Stimulated activated CD4-positive, alpha-beta T cell treated with anti-CD3 and anti-CD28 coated beads, Interleukin-4, amount 100 ng/mL, for 24 hours (primary cell): ENCODE results near the gene AP1M1.
"Not testable (repeated sequence)": the region's sequence is repeated elsewhere in the genome, so short reads cannot be mapped to it uniquely, and the experiment has no call there.

Experiments used
- DNase-seq: peaks from one replicate; pipeline ENCODE4 v3.0.0-alpha.2; 2020

The AP1M1 gene

GRCh38 chr19:16197622-16198369, at the start of gene AP1M1:
Gene AP1M1, plus strand, starts transcription at chr19:16197911. Its CDS starts 116 bp downstream, at chr19:16198027.
- peak; percentile 98 for DNase-seq

- no peak for DNase-seq
Measured at GRCh38 chr19:16148443-16149229, 49.1 kb upstream of the AP1M1 start.

GRCh38 chr19:16153582-16154336, 44.0 kb upstream of the AP1M1 start:
- no peak for DNase-seq

- DNase-seq: no peak
Measured at GRCh38 chr19:16154557-16154956, 43.2 kb upstream of the AP1M1 start.

GRCh38 chr19:16155128-16155527, 42.6 kb upstream of the AP1M1 start:
- DNase-seq: no peak

- DNase-seq: no peak
Measured at GRCh38 chr19:16156904-16157303, 40.8 kb upstream of the AP1M1 start.

GRCh38 chr19:16157601-16158000, 40.1 kb upstream of the AP1M1 start:
- no peak for DNase-seq

GRCh38 chr19:16159655-16160054, 38.1 kb upstream of the AP1M1 start:
- DNase-seq: no peak

GRCh38 chr19:16160445-16160942, 37.2 kb upstream of the AP1M1 start:
- no peak for DNase-seq

GRCh38 chr19:16160943-16161560, 36.7 kb upstream of the AP1M1 start:
- peak; percentile 54 for DNase-seq

GRCh38 chr19:16161840-16162239, 35.9 kb upstream of the AP1M1 start:
- peak; percentile 27 for DNase-seq

GRCh38 chr19:16164222-16164890, 33.4 kb upstream of the AP1M1 start:
- no peak for DNase-seq

- DNase-seq: no peak
Measured at GRCh38 chr19:16166417-16166816, 31.3 kb upstream of the AP1M1 start.

GRCh38 chr19:16167055-16167454, 30.7 kb upstream of the AP1M1 start:
- DNase-seq: no peak

GRCh38 chr19:16168465-16169081, 29.1 kb upstream of the AP1M1 start:
- DNase-seq: no peak

GRCh38 chr19:16170134-16170533, 27.6 kb upstream of the AP1M1 start:
- DNase-seq: no peak

GRCh38 chr19:16175954-16176353, 21.8 kb upstream of the AP1M1 start:
- no peak for DNase-seq

GRCh38 chr19:16178866-16179265, 18.8 kb upstream of the AP1M1 start:
- not testable (repeated sequence) for DNase-seq

GRCh38 chr19:16180611-16181010, 17.1 kb upstream of the AP1M1 start:
- DNase-seq: no peak

GRCh38 chr19:16184665-16185122, 13.0 kb upstream of the AP1M1 start:
- no peak for DNase-seq

- DNase-seq: peak; percentile 99
Measured at GRCh38 chr19:16185123-16185767, 12.5 kb upstream of the AP1M1 start, which contains the start of gene FAM32A. Gene FAM32A, plus strand, starts transcription at chr19:16185410. Its CDS starts 33 bp downstream, at chr19:16185443.
